Activated naive CD8-positive, alpha-beta T cell treated with anti-CD3 and anti-CD28 coated beads, Interleukin-2, amount 50 U/mL, for 16 hours (primary cell): ENCODE measurements around the gene TMPRSS6.

Source experiments
- DNase-seq: peaks from one replicate; pipeline ENCODE4 v3.0.0-alpha.2; 2020; ENCODE audit warnings: low read depth, low spot score

The TMPRSS6 gene

GRCh38 chr22:37028692-37029674, 80.5 kb downstream of the TMPRSS6 start:
- DNase-seq, result no peak

- no peak for DNase-seq
These were observed 82.0 kb downstream of the TMPRSS6 start for GRCh38 chr22:37027556-37027955.

GRCh38 chr22:37026325-37026724, 83.2 kb downstream of the TMPRSS6 start:
- no peak for DNase-seq

- no peak for DNase-seq
These were observed 83.9 kb downstream of the TMPRSS6 start for GRCh38 chr22:37025500-37026070.

- DNase-seq, result no peak
These were observed 85.0 kb downstream of the TMPRSS6 start for GRCh38 chr22:37024339-37025157.

- no peak for DNase-seq
These were observed 85.7 kb downstream of the TMPRSS6 start for GRCh38 chr22:37023743-37024338.

GRCh38 chr22:37022483-37023337, 86.8 kb downstream of the TMPRSS6 start:
- no peak for DNase-seq

GRCh38 chr22:37021710-37022482, 87.6 kb downstream of the TMPRSS6 start:
- DNase-seq, result no peak

GRCh38 chr22:37021041-37021440, 88.5 kb downstream of the TMPRSS6 start:
- DNase-seq, result no peak

- DNase-seq, result no peak
These were observed 89.4 kb downstream of the TMPRSS6 start for GRCh38 chr22:37020192-37020479.

- no peak for DNase-seq
These were observed 90.0 kb downstream of the TMPRSS6 start, which contains the start of the genes MPST and TST for GRCh38 chr22:37019309-37020191. Gene MPST, plus strand, starts transcription at chr22:37019742. Its CDS starts 95 bp downstream, at chr22:37019837. Gene TST, minus strand, starts transcription at chr22:37019447. Its CDS starts 715 bp downstream, at chr22:37018732.

GRCh38 chr22:37018815-37019308, 90.7 kb downstream of the TMPRSS6 start:
- DNase-seq, result no peak

- DNase-seq, result no peak
These were observed 91.3 kb downstream of the TMPRSS6 start for GRCh38 chr22:37018086-37018814.

- DNase-seq, result no peak
These were observed 92.2 kb downstream of the TMPRSS6 start for GRCh38 chr22:37017356-37017755.

GRCh38 chr22:37016134-37016910, 93.2 kb downstream of the TMPRSS6 start:
- no peak for DNase-seq

GRCh38 chr22:37015587-37015878, 94.0 kb downstream of the TMPRSS6 start:
- no peak for DNase-seq
